H9 (cell line): Measurements from ENCODE around the gene TRH. TPM values are rescaled to one million over a fixed set of nuclear protein-coding genes. Genes with fewer than 3 reads are reported as not detected.

Source experiments
- DNase-seq: peaks from one replicate; pipeline ENCODE4 v3.0.0-alpha.2; 2017
- H2AFZ ChIP-seq: one replicate; pipeline ENCODE4 v1.6.1; 2013; ENCODE audit warnings: mild to moderate bottlenecking, low read length, control low read depth, moderate library complexity
- H2AK5ac ChIP-seq: 2 replicates; pipeline ENCODE4 v1.6.1; 2013; ENCODE audit warnings: low read length, control low read depth, mixed read lengths; ENCODE audit not compliant: insufficient read length
- H2BK120ac ChIP-seq: one replicate; pipeline ENCODE4 v1.6.1; 2013; ENCODE audit warnings: low read depth, mild to moderate bottlenecking, low read length, control low read depth, inconsistent platforms; ENCODE audit not compliant: poor library complexity, severe bottlenecking
- H2BK12ac ChIP-seq: 2 replicates; pipeline ENCODE4 v1.6.1; 2013; ENCODE audit warnings: low read length, control low read depth, mixed read lengths, low read depth; ENCODE audit not compliant: insufficient read length
- H2BK15ac ChIP-seq: 2 replicates; pipeline ENCODE4 v1.6.1; 2013; ENCODE audit warnings: low read depth, low read length, control low read depth
- H2BK20ac ChIP-seq: one replicate; pipeline ENCODE4 v1.6.1; 2013; ENCODE audit warnings: low read depth, mild to moderate bottlenecking, low read length, control low read depth, inconsistent platforms; ENCODE audit not compliant: poor library complexity, severe bottlenecking
- H2BK5ac ChIP-seq: 2 replicates; pipeline ENCODE4 v1.6.1; 2013; ENCODE audit warnings: low read length, control low read depth, mixed read lengths; ENCODE audit not compliant: insufficient read length
- H3K14ac ChIP-seq: 2 replicates; pipeline ENCODE4 v1.6.1; 2013; ENCODE audit warnings: low read length, control low read depth; ENCODE audit not compliant: insufficient read depth
- H3K18ac ChIP-seq: 2 replicates; pipeline ENCODE4 v1.6.1; 2013; ENCODE audit warnings: low read depth, mild to moderate bottlenecking, mixed read lengths, low read length, control low read depth; ENCODE audit not compliant: insufficient read length
- H3K23ac ChIP-seq: 2 replicates; pipeline ENCODE4 v1.6.1; 2013; ENCODE audit warnings: low read length, control low read depth, mixed read lengths, low read depth; ENCODE audit not compliant: insufficient read length
- H3K23me2 ChIP-seq: 2 replicates; pipeline ENCODE4 v1.6.1; 2013; ENCODE audit warnings: low read depth, mild to moderate bottlenecking, mixed read lengths, low read length, control low read depth; ENCODE audit not compliant: insufficient read length, poor library complexity, severe bottlenecking
- H3K27ac ChIP-seq: 2 replicates; pipeline ENCODE4 v1.5.1; 2013; ENCODE audit warnings: low read length, control low read depth, mixed read lengths, low read depth; ENCODE audit not compliant: insufficient read length
- H3K27me3 ChIP-seq: 2 replicates; pipeline ENCODE4 v1.6.1; 2013; ENCODE audit warnings: low read length, control low read depth, inconsistent platforms; ENCODE audit not compliant: insufficient read depth
- H3K4ac ChIP-seq: 2 replicates; pipeline ENCODE4 v1.6.1; 2013; ENCODE audit warnings: low read depth, mild to moderate bottlenecking, control low read depth, inconsistent platforms, low read length, moderate library complexity
- H3K4me1 ChIP-seq: 2 replicates; pipeline ENCODE4 v1.6.1; 2013; ENCODE audit warnings: low read length, control low read depth, inconsistent platforms; ENCODE audit not compliant: insufficient read depth
- H3K4me2 ChIP-seq: 2 replicates; pipeline ENCODE4 v1.6.1; 2013; ENCODE audit warnings: low read length, control low read depth, mixed read lengths; ENCODE audit not compliant: insufficient read length, insufficient read depth
- H3K56ac ChIP-seq: 2 replicates; pipeline ENCODE4 v1.6.1; 2013; ENCODE audit warnings: low read depth, mild to moderate bottlenecking, mixed read lengths, low read length, control low read depth; ENCODE audit not compliant: insufficient read length
- H3K79me1 ChIP-seq: 2 replicates; pipeline ENCODE4 v1.6.1; 2013; ENCODE audit warnings: low read depth, mild to moderate bottlenecking, moderate library complexity, low read length, control low read depth, inconsistent platforms; ENCODE audit not compliant: insufficient read depth, poor library complexity, severe bottlenecking
- H3K79me2 ChIP-seq: 2 replicates; pipeline ENCODE4 v1.6.1; 2013; ENCODE audit warnings: low read length, control low read depth, inconsistent platforms; ENCODE audit not compliant: insufficient read depth
- H3K9ac ChIP-seq: 2 replicates; pipeline ENCODE4 v1.6.1; 2013; ENCODE audit warnings: low read length, control low read depth, mixed read lengths; ENCODE audit not compliant: insufficient read length; ENCODE audit errors: extremely low read depth
- H3K9me3 ChIP-seq: one replicate; pipeline ENCODE4 v1.6.1; 2013; ENCODE audit warnings: low read depth, low read length, inconsistent platforms; ENCODE audit not compliant: control insufficient read depth
- H3T11ph ChIP-seq: one replicate; pipeline ENCODE4 v1.6.1; 2013; ENCODE audit warnings: mild to moderate bottlenecking, low read length, control low read depth, inconsistent platforms
- H4K20me1 ChIP-seq: one replicate; pipeline ENCODE4 v1.6.1; 2013; ENCODE audit not compliant: control insufficient read depth, insufficient read length, insufficient read depth
- H4K5ac ChIP-seq: 2 replicates; pipeline ENCODE4 v1.6.1; 2013; ENCODE audit warnings: low read depth, mild to moderate bottlenecking, mixed read lengths, low read length, control low read depth; ENCODE audit not compliant: insufficient read length
- H4K8ac ChIP-seq: replicated peaks from 2 replicates; pipeline ENCODE4 v1.6.1; 2013; ENCODE audit warnings: low read length, control low read depth, mixed read lengths, low read depth; ENCODE audit not compliant: insufficient read length
- H4K91ac ChIP-seq: 2 replicates; pipeline ENCODE4 v1.6.1; 2013; ENCODE audit warnings: low read depth, mild to moderate bottlenecking, moderate library complexity, mixed read lengths, low read length, control low read depth; ENCODE audit not compliant: insufficient read length
- H3K27ac Mint-ChIP-seq, 3 experiments: 2 replicates in 2 of 3; 3 replicates in 1 of 3; pipeline ENCODE4 v1.8.0; 2020 to 2021; ENCODE audit warnings: mixed read lengths in 3 of 3, mild to moderate bottlenecking in 1 of 3, moderate library complexity in 1 of 3
- H3K27me3 Mint-ChIP-seq: 2 replicates; pipeline ENCODE4 v1.8.0; 2021; ENCODE audit warnings: low read depth, mild to moderate bottlenecking, moderate library complexity, mixed read lengths
- H3K36me3 Mint-ChIP-seq, 3 experiments: 2 replicates in 2 of 3; 3 replicates in 1 of 3; pipeline ENCODE4 v1.8.0; 2020 to 2021; ENCODE audit warnings: low read depth in 3 of 3, mixed read lengths in 3 of 3; ENCODE audit not compliant: insufficient read depth in 1 of 3
- H3K4me1 Mint-ChIP-seq, 2 experiments: 2 replicates each; pipeline ENCODE4 v1.8.0; 2020; ENCODE audit warnings: mixed read lengths in 2 of 2
- H3K4me3 Mint-ChIP-seq, 2 experiments: 2 replicates in 1 of 2; 3 replicates in 1 of 2; pipeline ENCODE4 v1.8.0; 2020 to 2021; ENCODE audit warnings: mild to moderate bottlenecking in 2 of 2, mixed read lengths in 2 of 2, moderate library complexity in 1 of 2
- H3K9me3 Mint-ChIP-seq, 2 experiments: 2 replicates in 1 of 2; 3 replicates in 1 of 2; pipeline ENCODE4 v1.8.0; 2020; ENCODE audit warnings: mild to moderate bottlenecking in 2 of 2, mixed read lengths in 2 of 2, moderate library complexity in 1 of 2
- WGBS: extraction: QIAGEN DNeasy Blood & Tissue Kit; methylation state at CpG from one replicate; pipeline ENCODE4 v1.1.7; 2013; ENCODE audit warnings: missing lambda C conversion rate, low lambda C conversion rate, mixed read lengths; ENCODE audit not compliant: insufficient read length; ENCODE audit errors: extremely low coverage; 5-methylcytosine and 5-hydroxymethylcytosine counted together
- total RNA-seq: library from RNA; stranded (reverse); gene quantifications from 2 replicates; pipeline ENCODE4 v1.2.1, GENCODE V29; 2021
- TF ChIP-seq, protein P1 (sequence below): fragments of 200-600 bp; sonication (generic); conservative IDR thresholded peaks from 3 replicates; pipeline ENCODE4 v1.8.0; 2021; ENCODE audit warnings: antibody characterized with exemption, mild to moderate bottlenecking

TRH gene
- total RNA-seq, 1 experiment from 2014 or later = not detected

DNA sequence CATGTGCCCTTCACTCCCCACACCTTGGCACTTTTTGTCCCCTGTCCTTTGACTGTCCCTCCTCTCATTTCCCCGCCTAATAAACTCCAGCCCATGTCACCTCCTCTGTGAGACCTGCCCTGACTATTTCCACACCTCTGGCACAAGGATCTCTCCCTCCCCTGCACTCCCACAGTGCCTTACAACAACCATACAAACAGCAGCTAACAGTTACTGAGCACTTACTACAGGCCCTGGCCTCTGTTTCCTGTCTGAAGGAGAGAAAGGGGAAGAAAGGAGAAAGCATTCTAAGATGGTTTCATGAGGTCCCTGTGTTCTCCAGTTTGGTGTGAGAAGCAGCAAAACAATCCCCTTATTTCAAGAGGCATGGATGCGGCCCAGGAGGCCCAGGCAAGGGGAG lies 20.0 kb upstream of the TRH start:
- Histone ChIP-seq H3K4me1 (no peaks in the 10 kb centered on the region), H3K23ac (no peak overlapping the region), H2BK5ac (no peak overlapping the region), H3K79me1 (no peaks in the 10 kb centered on the region), H2AFZ (no peak overlapping the region), H2BK120ac (no peak overlapping the region), H4K91ac (no peak overlapping the region), H3K4me2 (no peak overlapping the region), H4K8ac (no peak overlapping the region), H2BK12ac (no peak overlapping the region), H3K79me2 (no peaks in the 10 kb centered on the region), H2BK15ac (no peak overlapping the region), H3K9ac (no peak overlapping the region), H3K4ac (no peak overlapping the region), H3K23me2 (no peaks in the 10 kb centered on the region), H3K56ac (no peak overlapping the region), H2BK20ac (no peak overlapping the region), H3K27ac (no peak overlapping the region), H3K27me3 (no peaks in the 10 kb centered on the region), H3K14ac (no peak overlapping the region; the same call in 1 of the 2 replicates), H4K5ac (no peak overlapping the region), H4K20me1 (no peaks in the 10 kb centered on the region), H3K9me3 (no peaks in the 10 kb centered on the region), H2AK5ac (no peak overlapping the region), H3T11ph (no peak overlapping the region), H3K18ac (no peak overlapping the region)
- H3K27me3 Mint-ChIP-seq = peaks cover 44% of the 10 kb centered on the region
- H3K4me3 Mint-ChIP-seq = no peak overlapping the region
- WGBS = no CpG with 5 or more reads among the region's 2 CpGs
- H3K9me3 Mint-ChIP-seq = no peaks in the 10 kb centered on the region
- H3K4me1 Mint-ChIP-seq = peaks cover 3 to 17% of the 10 kb centered on the region in 2 experiments
- no peaks in the 10 kb centered on the region for H3K36me3 Mint-ChIP-seq
- no peak for DNase-seq
- TF ChIP-seq, protein P1, sequence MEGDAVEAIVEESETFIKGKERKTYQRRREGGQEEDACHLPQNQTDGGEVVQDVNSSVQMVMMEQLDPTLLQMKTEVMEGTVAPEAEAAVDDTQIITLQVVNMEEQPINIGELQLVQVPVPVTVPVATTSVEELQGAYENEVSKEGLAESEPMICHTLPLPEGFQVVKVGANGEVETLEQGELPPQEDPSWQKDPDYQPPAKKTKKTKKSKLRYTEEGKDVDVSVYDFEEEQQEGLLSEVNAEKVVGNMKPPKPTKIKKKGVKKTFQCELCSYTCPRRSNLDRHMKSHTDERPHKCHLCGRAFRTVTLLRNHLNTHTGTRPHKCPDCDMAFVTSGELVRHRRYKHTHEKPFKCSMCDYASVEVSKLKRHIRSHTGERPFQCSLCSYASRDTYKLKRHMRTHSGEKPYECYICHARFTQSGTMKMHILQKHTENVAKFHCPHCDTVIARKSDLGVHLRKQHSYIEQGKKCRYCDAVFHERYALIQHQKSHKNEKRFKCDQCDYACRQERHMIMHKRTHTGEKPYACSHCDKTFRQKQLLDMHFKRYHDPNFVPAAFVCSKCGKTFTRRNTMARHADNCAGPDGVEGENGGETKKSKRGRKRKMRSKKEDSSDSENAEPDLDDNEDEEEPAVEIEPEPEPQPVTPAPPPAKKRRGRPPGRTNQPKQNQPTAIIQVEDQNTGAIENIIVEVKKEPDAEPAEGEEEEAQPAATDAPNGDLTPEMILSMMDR = no peak
- H3K27ac Mint-ChIP-seq = peak overlapping the region in 1 of 3 experiments; percentile 28; a peak in 1 of 7 replicates
